MM.1S (cell line): ENCODE measurements around the gene ZBTB6.

Source experiments
- DNase-seq: peaks from one replicate; pipeline ENCODE4 v3.0.0-alpha.2; 2015
- H2AFZ ChIP-seq: fragments of 300-600 bp; sonication (generic); 2 replicates; pipeline ENCODE4 v1.6.0; 2016; ENCODE audit warnings: antibody characterized with exemption, low read length
- H3F3A ChIP-seq: fragments of 300-600 bp; sonication (generic); 2 replicates; pipeline ENCODE4 v1.6.1; 2016; ENCODE audit warnings: mild to moderate bottlenecking, antibody characterized with exemption, low read length, moderate library complexity, mixed read lengths; ENCODE audit not compliant: insufficient read depth
- H3K27ac ChIP-seq: fragments of 300-600 bp; sonication (generic); 2 replicates; pipeline ENCODE4 v1.5.1; 2016; ENCODE audit warnings: mild to moderate bottlenecking, low read length
- H3K27me3 ChIP-seq: fragments of 300-600 bp; sonication (generic); replicated peaks from 2 replicates; pipeline ENCODE4 v1.6.0; 2016; ENCODE audit warnings: low read length; ENCODE audit not compliant: insufficient read depth
- H3K36me3 ChIP-seq: fragments of 300-600 bp; sonication (generic); replicated peaks from 2 replicates; pipeline ENCODE4 v1.6.1; 2016; ENCODE audit warnings: mild to moderate bottlenecking, low read length, mixed read lengths; ENCODE audit not compliant: insufficient read depth
- H3K4me1 ChIP-seq: fragments of 300-600 bp; sonication (generic); 2 replicates; pipeline ENCODE4 v1.6.1; 2016; ENCODE audit warnings: low read length, mixed read lengths
- H3K4me2 ChIP-seq: fragments of 300-600 bp; sonication (generic); 2 replicates; pipeline ENCODE4 v1.6.0; 2016; ENCODE audit warnings: low read depth, low read length
- H3K4me3 ChIP-seq: fragments of 300-600 bp; sonication (generic); 2 replicates; pipeline ENCODE4 v1.5.1; 2016; ENCODE audit warnings: low read length, mixed read lengths
- H3K79me2 ChIP-seq: fragments of 300-600 bp; sonication (generic); 2 replicates; pipeline ENCODE4 v1.6.1; 2016; ENCODE audit warnings: mixed run types, low read length, mixed read lengths
- H3K9ac ChIP-seq: fragments of 300-600 bp; sonication (generic); 2 replicates; pipeline ENCODE4 v1.6.1; 2016; ENCODE audit warnings: low read length, mixed read lengths
- H3K9me2 ChIP-seq: fragments of 300-600 bp; sonication (generic); replicated peaks from 2 replicates; pipeline ENCODE4 v1.6.1; 2016; ENCODE audit warnings: mild to moderate bottlenecking, low read length, mixed read lengths; ENCODE audit not compliant: insufficient read depth
- H3K9me3 ChIP-seq: fragments of 300-600 bp; sonication (generic); replicated peaks from 2 replicates; pipeline ENCODE4 v1.6.1; 2016; ENCODE audit warnings: mild to moderate bottlenecking, low read length, mixed read lengths; ENCODE audit not compliant: insufficient read depth
- H4K20me1 ChIP-seq: fragments of 300-600 bp; sonication (generic); 2 replicates; pipeline ENCODE4 v1.6.1; 2016; ENCODE audit warnings: mild to moderate bottlenecking, low read length, moderate library complexity, mixed read lengths; ENCODE audit not compliant: insufficient read depth
- EZH2 ChIP-seq: fragments of 300-600 bp; sonication (generic); optimal IDR thresholded peaks from 2 replicates; pipeline ENCODE3; 2017; ENCODE audit warnings: low read depth, mild to moderate bottlenecking, antibody characterized with exemption, low read length, mixed read lengths
- EZH2phosphoT487 ChIP-seq: fragments of 300-600 bp; sonication (generic); IDR thresholded peaks from 2 replicates; pipeline ENCODE4 v1.6.1; 2018; ENCODE audit warnings: antibody characterized with exemption, low read length
- TF ChIP-seq, protein P1 (sequence below): fragments of 300-600 bp; sonication (generic); IDR thresholded peaks from 2 replicates; pipeline ENCODE4 v1.5.1; 2016; ENCODE audit warnings: antibody characterized with exemption, low read length, mixed read lengths

ZBTB6 gene

GRCh38 chr9:122860319-122861142 lies 52.6 kb downstream of the ZBTB6 start:
- no peaks in the 10 kb centered on the region for H3K79me2 ChIP-seq
- H3K9me3 ChIP-seq = no peaks in the 10 kb centered on the region
- TF ChIP-seq, protein P1, sequence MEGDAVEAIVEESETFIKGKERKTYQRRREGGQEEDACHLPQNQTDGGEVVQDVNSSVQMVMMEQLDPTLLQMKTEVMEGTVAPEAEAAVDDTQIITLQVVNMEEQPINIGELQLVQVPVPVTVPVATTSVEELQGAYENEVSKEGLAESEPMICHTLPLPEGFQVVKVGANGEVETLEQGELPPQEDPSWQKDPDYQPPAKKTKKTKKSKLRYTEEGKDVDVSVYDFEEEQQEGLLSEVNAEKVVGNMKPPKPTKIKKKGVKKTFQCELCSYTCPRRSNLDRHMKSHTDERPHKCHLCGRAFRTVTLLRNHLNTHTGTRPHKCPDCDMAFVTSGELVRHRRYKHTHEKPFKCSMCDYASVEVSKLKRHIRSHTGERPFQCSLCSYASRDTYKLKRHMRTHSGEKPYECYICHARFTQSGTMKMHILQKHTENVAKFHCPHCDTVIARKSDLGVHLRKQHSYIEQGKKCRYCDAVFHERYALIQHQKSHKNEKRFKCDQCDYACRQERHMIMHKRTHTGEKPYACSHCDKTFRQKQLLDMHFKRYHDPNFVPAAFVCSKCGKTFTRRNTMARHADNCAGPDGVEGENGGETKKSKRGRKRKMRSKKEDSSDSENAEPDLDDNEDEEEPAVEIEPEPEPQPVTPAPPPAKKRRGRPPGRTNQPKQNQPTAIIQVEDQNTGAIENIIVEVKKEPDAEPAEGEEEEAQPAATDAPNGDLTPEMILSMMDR = no peak
- TF ChIP-seq EZH2 (no peak), EZH2phosphoT487 (no peak)
- no peaks in the 10 kb centered on the region for H3F3A ChIP-seq
- H3K27me3 ChIP-seq = no peaks in the 10 kb centered on the region
- no peaks in the 10 kb centered on the region for H3K4me1 ChIP-seq
- no peak overlapping the region for H2AFZ ChIP-seq
- H3K27ac ChIP-seq = no peak overlapping the region
- no peak overlapping the region for H3K4me3 ChIP-seq
- no peaks in the 10 kb centered on the region for H4K20me1 ChIP-seq
- DNase-seq = no peak
- H3K36me3 ChIP-seq = peaks cover 9% of the 10 kb centered on the region
- no peaks in the 10 kb centered on the region for H3K9me2 ChIP-seq
- H3K4me2 ChIP-seq = no peak overlapping the region
- no peak overlapping the region for H3K9ac ChIP-seq
